Measurements from ENCODE around the gene KYAT1.

KYAT1 gene

GRCh38 chr9:128787659-128788058 lies 94.1 kb downstream of the KYAT1 start:
- DNase-seq (ENCODE audit: low read depth) = peak; percentile 25
- TF ChIP-seq, protein P1, sequence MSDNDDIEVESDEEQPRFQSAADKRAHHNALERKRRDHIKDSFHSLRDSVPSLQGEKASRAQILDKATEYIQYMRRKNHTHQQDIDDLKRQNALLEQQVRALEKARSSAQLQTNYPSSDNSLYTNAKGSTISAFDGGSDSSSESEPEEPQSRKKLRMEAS (IDR thresholded peaks at IDR 0.05; ENCODE audit: low read depth, low read length) = no peak
- TF ChIP-seq POLR2A (IDR thresholded peaks at IDR 0.05; ENCODE audit: extremely low read depth, insufficient read length) = no peak
- peak overlapping the region; percentile 93 for H3K4me3 ChIP-seq (ENCODE audit: low read depth, low read length)

- peak; percentile 94 for DNase-seq (ENCODE audit: low read depth)
- peak; percentile 38 for TF ChIP-seq POLR2A (IDR thresholded peaks at IDR 0.05; ENCODE audit: extremely low read depth, insufficient read length)
- TF ChIP-seq, protein P2, sequence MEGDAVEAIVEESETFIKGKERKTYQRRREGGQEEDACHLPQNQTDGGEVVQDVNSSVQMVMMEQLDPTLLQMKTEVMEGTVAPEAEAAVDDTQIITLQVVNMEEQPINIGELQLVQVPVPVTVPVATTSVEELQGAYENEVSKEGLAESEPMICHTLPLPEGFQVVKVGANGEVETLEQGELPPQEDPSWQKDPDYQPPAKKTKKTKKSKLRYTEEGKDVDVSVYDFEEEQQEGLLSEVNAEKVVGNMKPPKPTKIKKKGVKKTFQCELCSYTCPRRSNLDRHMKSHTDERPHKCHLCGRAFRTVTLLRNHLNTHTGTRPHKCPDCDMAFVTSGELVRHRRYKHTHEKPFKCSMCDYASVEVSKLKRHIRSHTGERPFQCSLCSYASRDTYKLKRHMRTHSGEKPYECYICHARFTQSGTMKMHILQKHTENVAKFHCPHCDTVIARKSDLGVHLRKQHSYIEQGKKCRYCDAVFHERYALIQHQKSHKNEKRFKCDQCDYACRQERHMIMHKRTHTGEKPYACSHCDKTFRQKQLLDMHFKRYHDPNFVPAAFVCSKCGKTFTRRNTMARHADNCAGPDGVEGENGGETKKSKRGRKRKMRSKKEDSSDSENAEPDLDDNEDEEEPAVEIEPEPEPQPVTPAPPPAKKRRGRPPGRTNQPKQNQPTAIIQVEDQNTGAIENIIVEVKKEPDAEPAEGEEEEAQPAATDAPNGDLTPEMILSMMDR (IDR thresholded peaks at IDR 0.05; ENCODE audit: low read depth, low read length) = no peak
- peak; percentile 83 for TF ChIP-seq MYC (IDR thresholded peaks at IDR 0.05; ENCODE audit: low read depth, low read length)
- TF ChIP-seq, protein P1 (IDR thresholded peaks at IDR 0.05; ENCODE audit: low read depth, low read length) = peak; percentile 94
These were observed 94.8 kb downstream of the KYAT1 start, which contains the start of gene TBC1D13 for GRCh38 chr9:128786681-128787601. Gene TBC1D13, plus strand, starts transcription at chr9:128787253. Its CDS starts 101 bp downstream, at chr9:128787354.

DNA sequence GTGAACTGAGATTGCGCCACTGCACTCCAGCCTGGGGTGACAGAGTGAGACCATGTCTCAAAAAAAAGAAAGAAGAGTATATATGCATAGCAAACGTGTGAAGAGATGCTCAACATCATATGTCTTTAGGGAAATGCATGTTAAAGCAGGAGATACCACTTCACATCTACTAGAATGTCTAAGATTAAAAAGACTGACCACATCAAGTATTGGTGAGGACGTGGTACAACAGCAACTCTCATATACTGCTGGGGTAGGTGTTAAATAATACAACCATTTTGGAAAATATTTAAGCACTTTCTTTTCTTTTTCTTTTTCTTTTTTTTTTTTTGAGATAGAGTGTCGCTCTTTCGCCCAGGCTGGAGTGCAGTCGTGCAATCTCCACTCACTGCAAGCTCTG lies 96.3 kb downstream of the KYAT1 start:
- DNase-seq (ENCODE audit: low read depth) = no peak
- no peak overlapping the region for H3K4me3 ChIP-seq (ENCODE audit: low read depth, low read length)
- TF ChIP-seq POLR2A (IDR thresholded peaks at IDR 0.05; ENCODE audit: extremely low read depth, insufficient read length) (no peak), MYC (IDR thresholded peaks at IDR 0.05; ENCODE audit: low read depth, low read length) (no peak)
- TF ChIP-seq, protein P2 (IDR thresholded peaks at IDR 0.05; ENCODE audit: low read depth, low read length) = no peak
- TF ChIP-seq, protein P1 (IDR thresholded peaks at IDR 0.05; ENCODE audit: low read depth, low read length) = no peak

More at GRCh38 chr9:128786681-128787601, 94.8 kb downstream of the KYAT1 start, which contains the start of gene TBC1D13:
- peak within 1 kb of the TSS; percentile 93 for H3K4me3 ChIP-seq (ENCODE audit: low read depth, low read length)
